Vagina (tissue), 2 donors: ENCODE results near the gene TRAPPC2.
"Not testable (repeated sequence)": the region's sequence is repeated elsewhere in the genome, so short reads cannot be mapped to it uniquely, and the experiment has no call there.

Experiments used
- POLR2A ChIP-seq, 2 donors: fragments of 450-650 bp; IDR thresholded peaks; one replicate each; pipeline ENCODE4 v1.6.1; 2017; ENCODE audit warnings: antibody characterized with exemption in 2 of 2, mild to moderate bottlenecking in 2 of 2, moderate library complexity in 2 of 2
- POLR2AphosphoS5 ChIP-seq, 2 donors: sonication (generic); formaldehyde crosslinking; IDR thresholded peaks; one replicate each; pipeline ENCODE4 v1.9.0; 2017; ENCODE audit warnings: antibody characterized with exemption in 2 of 2, mild to moderate bottlenecking in 2 of 2, low read depth in 1 of 2; ENCODE audit not compliant: insufficient read depth in 1 of 2
- TF ChIP-seq, protein P1 (sequence below), 3 experiments: fragments of 450-650 bp in 2 of 3; fragments of 200-600 bp in 1 of 3; sonication (generic) in 1 of 3; IDR thresholded peaks; one replicate each; pipeline ENCODE4 v1.5.1; 2017 to 2019; ENCODE audit warnings: antibody characterized with exemption in 3 of 3, mild to moderate bottlenecking in 2 of 3, moderate library complexity in 2 of 3

DNA sequence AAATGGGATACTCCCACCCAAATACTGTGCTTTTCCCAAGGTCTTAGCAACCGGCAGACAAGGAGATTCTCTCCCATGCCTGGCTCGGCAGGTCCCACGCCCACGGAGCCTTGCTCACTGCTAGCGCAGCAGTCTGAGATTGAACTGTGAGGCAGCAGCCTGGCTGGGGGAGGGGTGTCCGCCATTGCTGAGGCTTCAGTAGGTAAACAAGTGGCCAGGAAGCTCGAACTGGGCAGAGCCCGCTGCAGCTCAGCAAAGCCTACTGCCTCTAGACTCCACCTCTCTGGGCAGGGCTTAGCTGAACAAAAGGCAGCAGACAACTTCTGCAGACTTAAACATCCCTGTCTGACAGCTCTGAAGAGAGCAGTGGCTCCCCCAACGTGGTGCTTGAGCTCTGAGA, 9.5 kb downstream of the TRAPPC2 start:
- TF ChIP-seq, protein P1, sequence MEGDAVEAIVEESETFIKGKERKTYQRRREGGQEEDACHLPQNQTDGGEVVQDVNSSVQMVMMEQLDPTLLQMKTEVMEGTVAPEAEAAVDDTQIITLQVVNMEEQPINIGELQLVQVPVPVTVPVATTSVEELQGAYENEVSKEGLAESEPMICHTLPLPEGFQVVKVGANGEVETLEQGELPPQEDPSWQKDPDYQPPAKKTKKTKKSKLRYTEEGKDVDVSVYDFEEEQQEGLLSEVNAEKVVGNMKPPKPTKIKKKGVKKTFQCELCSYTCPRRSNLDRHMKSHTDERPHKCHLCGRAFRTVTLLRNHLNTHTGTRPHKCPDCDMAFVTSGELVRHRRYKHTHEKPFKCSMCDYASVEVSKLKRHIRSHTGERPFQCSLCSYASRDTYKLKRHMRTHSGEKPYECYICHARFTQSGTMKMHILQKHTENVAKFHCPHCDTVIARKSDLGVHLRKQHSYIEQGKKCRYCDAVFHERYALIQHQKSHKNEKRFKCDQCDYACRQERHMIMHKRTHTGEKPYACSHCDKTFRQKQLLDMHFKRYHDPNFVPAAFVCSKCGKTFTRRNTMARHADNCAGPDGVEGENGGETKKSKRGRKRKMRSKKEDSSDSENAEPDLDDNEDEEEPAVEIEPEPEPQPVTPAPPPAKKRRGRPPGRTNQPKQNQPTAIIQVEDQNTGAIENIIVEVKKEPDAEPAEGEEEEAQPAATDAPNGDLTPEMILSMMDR (IDR thresholded peaks at IDR 0.05) = not testable (repeated sequence)
- not testable (repeated sequence) for TF ChIP-seq POLR2A (IDR thresholded peaks at IDR 0.05); POLR2AphosphoS5 (IDR thresholded peaks at IDR 0.05; ENCODE audit: insufficient read depth in 1 of 2, low read depth in 1 of 2)
